Neural cell (in vitro differentiated cells): ENCODE measurements around the gene RIN1. TPM values are rescaled to one million over a fixed set of nuclear protein-coding genes. Genes with fewer than 3 reads are reported as not detected.

ENCODE experiments used
- H2AFZ ChIP-seq: fragments of 200-600, 300-800 bp; sonication (generic), shearing (Covaris generic); 2 replicates; pipeline ENCODE4 v1.6.0; 2014; ENCODE audit warnings: low read depth, mild to moderate bottlenecking, antibody characterized with exemption, low read length, moderate library complexity
- H3F3A ChIP-seq: fragments of 200-600 bp; shearing (Covaris generic); 2 replicates; pipeline ENCODE4 v1.6.1; 2016; ENCODE audit warnings: mild to moderate bottlenecking, moderate library complexity, mixed read lengths, antibody characterized with exemption, low read length; ENCODE audit not compliant: insufficient read depth, poor library complexity, severe bottlenecking
- H3K27ac ChIP-seq: fragments of 200-600, 300-800 bp; sonication (generic), shearing (Covaris generic); 2 replicates; pipeline ENCODE4 v1.5.1; 2014; ENCODE audit warnings: mild to moderate bottlenecking, low read length, moderate library complexity
- H3K27me3 ChIP-seq: fragments of 300-800, 200-600 bp; sonication (generic), shearing (Covaris generic); 2 replicates; pipeline ENCODE4 v1.6.0; 2014; ENCODE audit warnings: mild to moderate bottlenecking, low read depth, low read length, moderate library complexity; ENCODE audit not compliant: insufficient read depth
- H3K36me3 ChIP-seq: fragments of 300-800, 200-600 bp; sonication (generic), shearing (Covaris generic); 2 replicates; pipeline ENCODE4 v1.5.1; 2014; ENCODE audit warnings: mild to moderate bottlenecking, antibody characterized with exemption, low read length, moderate library complexity; ENCODE audit not compliant: insufficient read depth
- H3K4me2 ChIP-seq: fragments of 300-800, 200-600 bp; sonication (generic), shearing (Covaris generic); 2 replicates; pipeline ENCODE4 v1.6.0; 2014; ENCODE audit warnings: mild to moderate bottlenecking, low read length
- H3K4me3 ChIP-seq: fragments of 300-800, 200-600 bp; sonication (generic), shearing (Covaris generic); 2 replicates; pipeline ENCODE4 v1.5.1; 2014; ENCODE audit warnings: mild to moderate bottlenecking, low read length, moderate library complexity
- H3K79me2 ChIP-seq: fragments of 200-600 bp; shearing (Covaris generic); replicated peaks from 2 replicates; pipeline ENCODE4 v1.6.0; 2014; ENCODE audit warnings: mild to moderate bottlenecking, low read length, moderate library complexity; ENCODE audit not compliant: insufficient read depth
- H3K9ac ChIP-seq: fragments of 300-800, 200-600 bp; sonication (generic), shearing (Covaris generic); 2 replicates; pipeline ENCODE4 v1.6.1; 2016; ENCODE audit warnings: mild to moderate bottlenecking, low read length, mixed read lengths
- H3K9me2 ChIP-seq: fragments of 200-600 bp; shearing (Covaris generic); 2 replicates; pipeline ENCODE4 v1.6.1; 2016; ENCODE audit warnings: mild to moderate bottlenecking, low read length, mixed read lengths; ENCODE audit not compliant: insufficient read depth
- H3K9me3 ChIP-seq: fragments of 200-600, 300-800 bp; sonication (generic), shearing (Covaris generic); 2 replicates; pipeline ENCODE4 v1.6.1; 2016; ENCODE audit warnings: mild to moderate bottlenecking, mixed run types, low read length, moderate library complexity, mixed read lengths
- H4K20me1 ChIP-seq: fragments of 200-600 bp; shearing (Covaris generic); 2 replicates; pipeline ENCODE4 v1.6.1; 2016; ENCODE audit warnings: mild to moderate bottlenecking, mixed run types; ENCODE audit not compliant: insufficient read depth
- CTCF ChIP-seq: fragments of 450-650 bp; IDR thresholded peaks from 2 replicates; pipeline ENCODE4 v1.5.1; 2014; ENCODE audit warnings: antibody characterized with exemption, mild to moderate bottlenecking, moderate library complexity; ENCODE audit not compliant: poor library complexity, severe bottlenecking
- EP300 ChIP-seq: fragments of 450-650 bp; conservative IDR thresholded peaks from 2 replicates; pipeline ENCODE4 v1.6.1; 2014; ENCODE audit warnings: antibody characterized with exemption, mild to moderate bottlenecking, moderate library complexity; ENCODE audit not compliant: poor library complexity, severe bottlenecking
- EZH2 ChIP-seq: fragments of 200-600, 300-800 bp; shearing (Covaris generic), sonication (generic); IDR thresholded peaks from 2 replicates; pipeline ENCODE4 v1.6.1; 2014; ENCODE audit warnings: antibody characterized with exemption, low read length, borderline replicate concordance, mild to moderate bottlenecking; ENCODE audit not compliant: insufficient read depth, poor library complexity, severe bottlenecking
- MXI1 ChIP-seq: fragments of 450-650 bp; conservative IDR thresholded peaks from 2 replicates; pipeline ENCODE4 v1.6.1; 2014; ENCODE audit warnings: antibody characterized with exemption, mild to moderate bottlenecking; ENCODE audit not compliant: poor library complexity, severe bottlenecking
- POLR2AphosphoS5 ChIP-seq: IDR thresholded peaks from 2 replicates; pipeline ENCODE4 v1.6.1; 2012
- RAD21 ChIP-seq: fragments of 450-650 bp; conservative IDR thresholded peaks from 2 replicates; pipeline ENCODE4 v1.6.1; 2014; ENCODE audit warnings: antibody characterized with exemption, mild to moderate bottlenecking, moderate library complexity
- REST ChIP-seq: IDR thresholded peaks from 2 replicates; pipeline ENCODE4 v1.6.1; 2012; ENCODE audit warnings: borderline replicate concordance
- SMC3 ChIP-seq: fragments of 450-650 bp; conservative IDR thresholded peaks from 2 replicates; pipeline ENCODE4 v1.6.1; 2014; ENCODE audit warnings: antibody characterized with exemption, mild to moderate bottlenecking, moderate library complexity; ENCODE audit not compliant: poor library complexity
- TAF1 ChIP-seq: IDR thresholded peaks from 2 replicates; pipeline ENCODE4 v1.6.1; 2012; ENCODE audit warnings: low read depth
- polyA plus RNA-seq: library from polyadenylated mRNA; depleted of rRNA; stranded (reverse); fragments of >200 nt; gene quantifications from 2 replicates; pipeline ENCODE4 v1.2.3, GENCODE V29; 2014

RIN1 gene
- polyA plus RNA-seq, 1 donor from 2014 or later: 4.2 TPM

GRCh38 chr11:66290330-66290621 lies 46.0 kb downstream of the RIN1 start:
- peak overlapping the region; percentile 84 for H3K9ac ChIP-seq
- H3K27ac ChIP-seq: no peak overlapping the region
- no peaks in the 10 kb centered on the region for H3F3A ChIP-seq
- peak overlapping the region; percentile 86 for H3K4me3 ChIP-seq
- H3K27me3 ChIP-seq: peaks cover 32% of the 10 kb centered on the region
- H3K4me2 ChIP-seq: no peak overlapping the region
- no peak overlapping the region for H2AFZ ChIP-seq
- H3K9me2 ChIP-seq: no peaks in the 10 kb centered on the region
- TF ChIP-seq MXI1 (no peak), EZH2 (no peak), REST (no peak), SMC3 (no peak), POLR2AphosphoS5 (no peak), EP300 (no peak), TAF1 (no peak)
- H3K36me3 ChIP-seq: no peaks in the 10 kb centered on the region
- no peaks in the 10 kb centered on the region for H4K20me1 ChIP-seq
- no peaks in the 10 kb centered on the region for H3K9me3 ChIP-seq
- H3K79me2 ChIP-seq: peaks cover 17% of the 10 kb centered on the region

GRCh38 chr11:66289548-66290329 lies 46.5 kb downstream of the RIN1 start:
- no peak overlapping the region for H2AFZ ChIP-seq
- no peaks in the 10 kb centered on the region for H3K36me3 ChIP-seq
- no peaks in the 10 kb centered on the region for H3K9me2 ChIP-seq
- H3K9me3 ChIP-seq: no peaks in the 10 kb centered on the region
- no peaks in the 10 kb centered on the region for H3F3A ChIP-seq
- no peaks in the 10 kb centered on the region for H4K20me1 ChIP-seq
- peak overlapping the region; percentile 68 for H3K4me2 ChIP-seq
- peak overlapping the region; percentile 73 for H3K27ac ChIP-seq
- TF ChIP-seq TAF1 (no peak), CTCF (no peak), MXI1 (no peak), EZH2 (no peak), POLR2AphosphoS5 (no peak), REST (peak; percentile 87), RAD21 (peak; percentile 9), EP300 (no peak), SMC3 (no peak)
- H3K27me3 ChIP-seq: peaks cover 32% of the 10 kb centered on the region
- peak overlapping the region; percentile 84 for H3K9ac ChIP-seq
- H3K4me3 ChIP-seq: peak overlapping the region; percentile 86
- H3K79me2 ChIP-seq: peaks cover 17% of the 10 kb centered on the region
